B cell (primary cell): ENCODE results near the gene APOO. TPM values are rescaled to one million over a fixed set of nuclear protein-coding genes. Genes with fewer than 3 reads are reported as not detected.
"Not testable (repeated sequence)": the region's sequence is repeated elsewhere in the genome, so short reads cannot be mapped to it uniquely, and the experiment has no call there.

Experiments used
- ATAC-seq: fragments of 200-7000 bp; cut with Tn5 transposase; one replicate; pipeline ENCODE4 v1.10.0; 2021; ENCODE audit warnings: low read depth, mild to moderate bottlenecking, moderate number of reproducible peaks, moderate library complexity
- CTCF ChIA-PET: fragments of 350-600 bp; sonication (Branson Sonifier 250); formaldehyde crosslinking; loops from one replicate; lab custom pipeline; 2021; ENCODE audit warnings: antibody characterized with exemption, inconsistent platforms; lab: Charles Lee
- POLR2A ChIA-PET: fragments of 350-600 bp; sonication (Branson Sonifier 250); formaldehyde crosslinking; loops from one replicate; lab custom pipeline; 2021; ENCODE audit warnings: antibody characterized with exemption; lab: Charles Lee
- DNase-seq: peaks from one replicate; pipeline ENCODE4 v3.0.0; 2013
- H2AFZ ChIP-seq: 2 replicates; pipeline ENCODE4 v1.6.1; 2012; ENCODE audit warnings: mild to moderate bottlenecking, low read depth, low read length; ENCODE audit not compliant: insufficient read depth, poor library complexity, severe bottlenecking
- H3K27ac ChIP-seq, 2 donors: 1 replicate in 1 of 2; 2 replicates in 1 of 2; pipeline ENCODE4 v1.5.1; 2012 to 2013; ENCODE audit warnings: low read length in 2 of 2, mild to moderate bottlenecking in 2 of 2, moderate library complexity in 1 of 2
- H3K27me3 ChIP-seq, 4 experiments: fragments of 200-600 bp in 1 of 4; sonication (generic) in 1 of 4; replicated peaks in 1 of 4; 1 replicate in 2 of 4; 2 replicates in 2 of 4; pipeline versions ENCODE4 v1.6.1 to v1.7.0; 2013 to 2016; ENCODE audit warnings: low read length in 3 of 4, mild to moderate bottlenecking in 2 of 4, mixed read lengths in 1 of 4, moderate library complexity in 1 of 4; ENCODE audit not compliant: insufficient read depth in 4 of 4, control insufficient read depth in 3 of 4; ENCODE audit errors: control extremely low read depth in 1 of 4
- H3K36me3 ChIP-seq, 2 experiments: replicated peaks in 1 of 2; 1 replicate in 1 of 2; 2 replicates in 1 of 2; pipeline versions ENCODE4 v1.6.1 to v1.7.1; 2013; ENCODE audit warnings: low read length in 1 of 2; ENCODE audit not compliant: insufficient read depth in 2 of 2, control insufficient read depth in 1 of 2; ENCODE audit errors: control extremely low read depth in 1 of 2, extremely low read depth in 1 of 2
- H3K4me1 ChIP-seq, 2 donors: fragments of 200-600 bp in 1 of 2; sonication (generic) in 1 of 2; 1 replicate in 1 of 2; 2 replicates in 1 of 2; pipeline versions ENCODE4 v1.5.1 to v1.6.1; 2013 to 2017; ENCODE audit warnings: low read length in 2 of 2; ENCODE audit not compliant: control insufficient read depth in 2 of 2, insufficient read depth in 2 of 2
- H3K4me2 ChIP-seq: replicated peaks from 2 replicates; pipeline ENCODE3; 2012; ENCODE audit warnings: mild to moderate bottlenecking, low read depth, low read length; ENCODE audit not compliant: poor library complexity, severe bottlenecking
- H3K4me3 ChIP-seq, 5 experiments: fragments of 200-600 bp in 1 of 5; sonication (generic) in 1 of 5; 1 replicate in 3 of 5; 2 replicates in 2 of 5; pipeline versions ENCODE4 v1.5.1 to v1.7.0; 2011 to 2016; ENCODE audit warnings: low read length in 4 of 5, mild to moderate bottlenecking in 4 of 5, low read depth in 2 of 5, control low read depth in 1 of 5, moderate library complexity in 1 of 5; ENCODE audit not compliant: insufficient read depth in 1 of 5; ENCODE audit errors: control extremely low read depth in 1 of 5, extremely low read depth in 1 of 5
- H3K79me2 ChIP-seq: fragments of 200-600 bp; sonication (generic); one replicate; pipeline ENCODE4 v1.6.0; 2016; ENCODE audit warnings: low read length; ENCODE audit not compliant: control insufficient read depth, insufficient read depth
- H3K9ac ChIP-seq: fragments of 200-600 bp; sonication (generic); 2 replicates; pipeline ENCODE4 v1.6.1; 2017; ENCODE audit warnings: mild to moderate bottlenecking, low read length, moderate library complexity
- H3K9me3 ChIP-seq, 3 donors: one replicate each; pipeline versions ENCODE4 v1.6.1 to v1.7.1; 2013; ENCODE audit warnings: low read length in 2 of 3; ENCODE audit not compliant: control insufficient read depth in 2 of 3, insufficient read depth in 1 of 3; ENCODE audit errors: control extremely low read depth in 1 of 3
- H4K20me1 ChIP-seq: 2 replicates; pipeline ENCODE4 v1.6.0; 2012; ENCODE audit warnings: mild to moderate bottlenecking, low read length; ENCODE audit not compliant: insufficient read depth, control insufficient read depth, poor library complexity, severe bottlenecking
- H3K27ac Mint-ChIP-seq: one replicate; pipeline ENCODE4 v1.8.0; 2021; ENCODE audit warnings: mixed read lengths
- H3K27me3 Mint-ChIP-seq: one replicate; pipeline ENCODE4 v1.8.0; 2021; ENCODE audit warnings: mixed read lengths
- H3K4me1 Mint-ChIP-seq: one replicate; pipeline ENCODE4 v1.8.0; 2021; ENCODE audit warnings: mixed read lengths
- H3K4me3 Mint-ChIP-seq: one replicate; pipeline ENCODE4 v1.8.0; 2021; ENCODE audit warnings: mixed read lengths
- H3K9me3 Mint-ChIP-seq: one replicate; pipeline ENCODE4 v1.8.0; 2022; ENCODE audit warnings: mixed read lengths; ENCODE audit not compliant: insufficient read depth
- EZH2 ChIP-seq: IDR thresholded peaks from 2 replicates; pipeline ENCODE4 v1.6.1; 2012; ENCODE audit warnings: borderline replicate concordance, low read depth, mild to moderate bottlenecking, moderate library complexity, low read length; ENCODE audit not compliant: insufficient read depth, poor library complexity, severe bottlenecking
- WGBS: methylation state at CpG from one replicate; pipeline ENCODE4 v1.1.5; 2013; ENCODE audit warnings: missing lambda C conversion rate; ENCODE audit not compliant: insufficient coverage; 5-methylcytosine and 5-hydroxymethylcytosine counted together
- intact Hi-C: fragments of 100-400 bp; cut with micrococcal nuclease; formaldehyde crosslinking; loops from one replicate; pipeline ENCODE4 v1.10.0; 2022
- polyA plus RNA-seq: library from polyadenylated mRNA; depleted of rRNA; stranded (reverse); fragments of >200 nt; gene quantifications from 2 replicates; pipeline ENCODE4 v1.2.3, GENCODE V29; 2012
- total RNA-seq, 2 donors: library from RNA; stranded (reverse); fragments of 120-200 nt in 1 of 2; gene quantifications; 1 replicate in 1 of 2; 2 replicates in 1 of 2; pipeline versions ENCODE4 v1.2.3 to v1.2.4, GENCODE V29; 2013 to 2022
- TF ChIP-seq, protein P1 (sequence below): fragments of 200-600 bp; IDR thresholded peaks from one replicate; pipeline ENCODE4 v1.8.0; 2022; ENCODE audit warnings: antibody characterized with exemption, mild to moderate bottlenecking

The APOO gene
- total and polyA plus RNA-seq, 2 donors (not counting 1 experiment from before 2014, with no cell fraction given): 4.7 to 7.2 TPM

GRCh38 chrX:23861215-23861896 is 46.4 kb downstream of the APOO start:
- Histone ChIP-seq H3K79me2 (no peaks in the 10 kb centered on the region), H3K4me1 (no peaks in the 10 kb centered on the region), H3K27me3 (no peaks in the 10 kb centered on the region), H4K20me1 (no peaks in the 10 kb centered on the region), H3K4me3 (no peak overlapping the region), H3K9me3 (no peaks in the 10 kb centered on the region), H3K27ac (no peak overlapping the region), H3K9ac (no peak overlapping the region), H3K36me3 (no peaks in the 10 kb centered on the region), H3K4me2 (no peak overlapping the region), H2AFZ (no peak overlapping the region)
- no CpG with 5 or more reads among the region's 6 CpGs for WGBS
- ChIA-PET POLR2A (no interaction called here), CTCF (interaction anchor here (1.1 kb wide), 1 partner anchor 41 kb away, joined by 3 read pairs; no protein-coding TSS in a partner anchor)
- no peaks in the 10 kb centered on the region for H3K4me1 Mint-ChIP-seq
- no peak for ATAC-seq
- TF ChIP-seq EZH2: no peak
- TF ChIP-seq, protein P1, sequence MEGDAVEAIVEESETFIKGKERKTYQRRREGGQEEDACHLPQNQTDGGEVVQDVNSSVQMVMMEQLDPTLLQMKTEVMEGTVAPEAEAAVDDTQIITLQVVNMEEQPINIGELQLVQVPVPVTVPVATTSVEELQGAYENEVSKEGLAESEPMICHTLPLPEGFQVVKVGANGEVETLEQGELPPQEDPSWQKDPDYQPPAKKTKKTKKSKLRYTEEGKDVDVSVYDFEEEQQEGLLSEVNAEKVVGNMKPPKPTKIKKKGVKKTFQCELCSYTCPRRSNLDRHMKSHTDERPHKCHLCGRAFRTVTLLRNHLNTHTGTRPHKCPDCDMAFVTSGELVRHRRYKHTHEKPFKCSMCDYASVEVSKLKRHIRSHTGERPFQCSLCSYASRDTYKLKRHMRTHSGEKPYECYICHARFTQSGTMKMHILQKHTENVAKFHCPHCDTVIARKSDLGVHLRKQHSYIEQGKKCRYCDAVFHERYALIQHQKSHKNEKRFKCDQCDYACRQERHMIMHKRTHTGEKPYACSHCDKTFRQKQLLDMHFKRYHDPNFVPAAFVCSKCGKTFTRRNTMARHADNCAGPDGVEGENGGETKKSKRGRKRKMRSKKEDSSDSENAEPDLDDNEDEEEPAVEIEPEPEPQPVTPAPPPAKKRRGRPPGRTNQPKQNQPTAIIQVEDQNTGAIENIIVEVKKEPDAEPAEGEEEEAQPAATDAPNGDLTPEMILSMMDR: no peak
- H3K27ac Mint-ChIP-seq: no peak overlapping the region
- H3K4me3 Mint-ChIP-seq: no peak overlapping the region
- no peaks in the 10 kb centered on the region for H3K27me3 Mint-ChIP-seq
- intact Hi-C loops: no loop called here
- no peaks in the 10 kb centered on the region for H3K9me3 Mint-ChIP-seq
- no peak for DNase-seq

DNA sequence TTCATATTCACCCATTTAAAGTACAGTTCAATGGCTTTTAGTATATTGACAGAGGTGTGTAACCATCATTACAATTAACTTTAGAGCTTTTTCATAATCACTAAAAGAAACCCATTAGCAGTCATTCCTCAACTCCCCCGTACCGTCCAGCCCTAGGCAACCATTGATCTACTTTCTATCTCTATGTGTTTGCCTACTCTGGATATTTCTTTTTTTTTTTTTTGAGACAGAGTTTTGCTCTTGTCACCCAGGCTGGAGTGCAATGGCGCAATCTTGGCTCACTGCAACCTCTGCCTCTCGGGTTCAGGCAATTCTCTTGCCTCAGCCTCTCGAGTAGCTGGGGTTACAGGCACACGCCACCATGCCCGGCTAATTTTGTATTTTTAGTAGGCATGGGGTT is 48.5 kb downstream of the APOO start:
- 100% methylated on average over 5 of the region's 7 CpGs for WGBS
- H3K9me3 ChIP-seq, H3K9ac ChIP-seq, H3K4me1 ChIP-seq, ATAC-seq, H3K27me3 Mint-ChIP-seq, H4K20me1 ChIP-seq, H3K27ac Mint-ChIP-seq, H3K4me1 Mint-ChIP-seq, POLR2A ChIA-PET, H3K79me2 ChIP-seq, H3K36me3 ChIP-seq, DNase-seq, H3K4me2 ChIP-seq, H3K9me3 Mint-ChIP-seq, H3K4me3 ChIP-seq, CTCF ChIA-PET, H3K27ac ChIP-seq, H3K4me3 Mint-ChIP-seq, intact Hi-C loops, H2AFZ ChIP-seq, H3K27me3 ChIP-seq: not testable (repeated sequence)
